Peyer's patch (tissue), 4 donors: ENCODE results near the gene SAE1. TPM values are rescaled to one million over a fixed set of nuclear protein-coding genes. Genes with fewer than 3 reads are reported as not detected.
"Not testable (repeated sequence)": the region's sequence is repeated elsewhere in the genome, so short reads cannot be mapped to it uniquely, and the experiment has no call there.

Experiments used
- DNase-seq, 3 donors: peaks; one replicate each; pipeline ENCODE4 v3.0.0-alpha.2; 2017 to 2019
- H3K27ac ChIP-seq, 4 donors: fragments of 200-600 bp; sonication (generic); one replicate each; pipeline ENCODE4 v1.5.1; 2016 to 2019
- H3K27me3 ChIP-seq, 2 donors: fragments of 200-600 bp; sonication (generic); one replicate each; pipeline ENCODE4 v1.5.1; 2019
- H3K36me3 ChIP-seq, 3 donors: fragments of 200-600 bp; sonication (generic); one replicate each; pipeline ENCODE4 v1.5.1; 2016 to 2019
- H3K4me1 ChIP-seq, 4 donors: fragments of 200-600 bp; sonication (generic); one replicate each; pipeline ENCODE4 v1.5.1; 2016 to 2019
- H3K4me3 ChIP-seq, 4 donors: fragments of 200-600 bp; sonication (generic); 1 replicate in 3 of 4; 2 replicates in 1 of 4; pipeline ENCODE4 v1.5.1; 2016 to 2019; ENCODE audit warnings: mild to moderate bottlenecking in 1 of 4
- H3K9me3 ChIP-seq, 4 donors: fragments of 200-600 bp; sonication (generic); one replicate each; pipeline ENCODE4 v1.5.1; 2016 to 2019; ENCODE audit warnings: mild to moderate bottlenecking in 1 of 4
- CTCF ChIP-seq, 6 experiments: fragments of 450-650 bp in 4 of 6; fragments of 200-600 bp in 2 of 6; sonication (generic) in 1 of 6; IDR thresholded peaks; one replicate each; pipeline ENCODE4 v1.5.1; 2017 to 2019; ENCODE audit warnings: antibody characterized with exemption in 6 of 6, mild to moderate bottlenecking in 3 of 6, moderate library complexity in 1 of 6
- POLR2A ChIP-seq, 2 donors: fragments of 450-650 bp; IDR thresholded peaks; one replicate each; pipeline ENCODE4 v1.5.1; 2017; ENCODE audit warnings: antibody characterized with exemption in 2 of 2, mild to moderate bottlenecking in 2 of 2, moderate library complexity in 2 of 2
- total RNA-seq, 4 donors: library from RNA; depleted of rRNA; stranded (reverse); fragments of >200 nt; gene quantifications; one replicate each; pipeline ENCODE4 v1.1.0, GENCODE V29; 2016

Gene SAE1
- total RNA-seq, 4 donors from 2014 or later = 35.9 to 73.4 (median 40.3) TPM

DNA sequence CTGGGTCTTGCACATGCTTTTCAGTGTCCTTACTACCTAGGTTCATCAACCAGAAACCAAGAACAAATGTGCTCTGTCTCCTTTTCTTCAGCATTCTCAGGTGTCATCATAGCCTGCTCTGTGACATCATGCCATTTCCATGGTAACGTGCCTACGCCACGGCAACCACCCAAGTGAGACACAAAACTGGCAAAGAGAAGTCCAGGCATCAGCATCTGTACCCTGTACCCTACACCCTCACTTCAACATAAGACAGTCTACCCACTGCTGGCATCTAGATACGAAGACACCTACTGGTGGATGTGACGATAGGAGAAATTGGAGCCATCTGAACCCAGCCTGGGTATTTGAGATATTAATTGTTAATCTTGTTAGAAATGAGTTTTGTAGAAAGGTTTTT, 30.3 kb upstream of the SAE1 start:
- Histone ChIP-seq H3K27ac (no peak overlapping the region), H3K36me3 (no peaks in the 10 kb centered on the region), H3K4me3 (no peak overlapping the region), H3K4me1 (peaks cover 0 to 55% (median 6%) of the 10 kb centered on the region in 4 donors), H3K9me3 (no peaks in the 10 kb centered on the region), H3K27me3 (no peaks in the 10 kb centered on the region)
- DNase-seq = no peak
- TF ChIP-seq POLR2A (IDR thresholded peaks at IDR 0.05) (no peak), CTCF (IDR thresholded peaks at IDR 0.05) (no peak)

DNA sequence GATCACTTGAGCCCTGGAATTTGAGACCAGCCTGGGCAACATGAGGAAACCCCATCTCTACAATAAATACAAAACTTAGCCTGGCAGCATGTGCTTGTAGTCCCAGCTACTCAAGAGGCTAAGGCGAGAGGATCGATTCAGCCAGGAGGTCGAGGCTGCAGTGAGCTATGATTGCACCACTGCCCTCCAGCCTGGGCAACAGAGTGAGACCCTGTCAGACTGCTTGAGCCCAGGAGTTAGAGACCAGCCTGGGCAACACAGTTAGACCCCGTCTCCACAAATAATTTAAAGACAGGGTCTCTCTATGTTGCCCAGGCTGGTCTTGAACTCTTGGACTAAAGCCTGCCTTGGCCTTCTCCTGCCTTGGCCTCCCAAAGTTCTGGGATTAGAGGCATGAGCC, 29.5 kb upstream of the SAE1 start:
- not testable (repeated sequence) for H3K27ac ChIP-seq, DNase-seq
- H3K4me1 ChIP-seq = peaks cover 0 to 55% (median 2%) of the 10 kb centered on the region in 4 donors

DNA sequence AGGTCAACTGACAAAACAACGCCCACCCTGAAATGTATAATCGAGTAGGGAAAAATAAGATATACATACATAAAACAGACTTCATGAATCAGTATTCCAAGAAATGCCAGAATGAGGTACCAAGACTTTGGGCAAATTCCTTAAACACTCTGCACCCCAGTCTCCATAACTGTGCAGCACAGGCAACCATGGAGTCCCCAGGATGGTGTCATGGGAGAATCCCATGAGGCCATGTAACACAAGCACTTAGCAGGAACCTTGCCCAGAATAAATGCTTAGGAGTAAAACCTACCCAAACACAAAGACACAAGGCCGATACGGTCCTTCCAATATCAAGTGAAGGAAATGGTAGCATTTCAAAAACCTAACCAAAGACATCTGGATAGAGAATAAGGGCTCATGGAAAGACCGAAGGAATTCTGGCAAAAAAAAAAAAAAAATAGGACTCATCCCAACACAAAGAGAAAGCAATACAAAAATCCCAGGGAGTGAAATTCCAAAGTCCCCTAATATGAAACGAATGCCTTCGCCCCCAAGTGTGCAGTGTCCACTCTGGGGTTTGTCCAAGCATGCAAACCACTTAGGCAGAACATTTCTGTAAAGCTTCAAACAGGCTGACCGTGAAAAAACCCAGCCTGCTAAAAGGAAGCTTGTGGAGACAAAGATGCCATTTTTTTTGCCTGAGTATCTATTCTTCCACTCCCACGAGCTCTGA, 28.1 kb upstream of the SAE1 start:
- H3K27me3 ChIP-seq = no peaks in the 10 kb centered on the region
- DNase-seq = no peak
- no peak overlapping the region for H3K27ac ChIP-seq
- H3K4me1 ChIP-seq = peaks cover 0 to 58% (median 5%) of the 10 kb centered on the region in 4 donors
- TF ChIP-seq POLR2A (IDR thresholded peaks at IDR 0.05) (no peak), CTCF (IDR thresholded peaks at IDR 0.05) (no peak)
- no peaks in the 10 kb centered on the region for H3K36me3 ChIP-seq
- H3K4me3 ChIP-seq = no peak overlapping the region
- no peaks in the 10 kb centered on the region for H3K9me3 ChIP-seq

More for the DNA sequence above, 29.5 kb upstream of the SAE1 start:
- not testable (repeated sequence) for H3K4me3 ChIP-seq, H3K9me3 ChIP-seq, H3K27me3 ChIP-seq, H3K36me3 ChIP-seq

DNA sequence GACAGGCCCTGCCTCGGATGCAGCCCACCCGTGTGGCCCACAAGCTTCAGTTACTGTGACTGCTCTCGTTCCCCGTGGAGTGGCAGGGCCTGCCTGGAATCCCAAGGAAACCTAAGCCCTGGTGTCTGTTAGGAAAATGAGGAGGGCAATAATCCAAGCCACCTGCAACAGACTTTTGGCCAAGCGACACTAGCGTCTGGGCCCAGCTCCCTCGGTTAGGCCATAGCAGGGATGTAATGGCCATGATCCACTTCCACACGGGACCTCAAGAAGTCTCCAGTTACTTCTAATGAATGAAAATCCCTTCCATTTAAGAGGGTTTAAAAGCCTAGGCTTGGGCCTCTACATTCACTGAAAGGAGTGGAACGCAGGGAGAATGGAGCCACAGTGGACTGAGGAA, 26.0 kb upstream of the SAE1 start:
- Histone ChIP-seq H3K36me3 (no peaks in the 10 kb centered on the region), H3K9me3 (no peaks in the 10 kb centered on the region), H3K27ac (no peak overlapping the region), H3K27me3 (no peaks in the 10 kb centered on the region), H3K4me1 (peaks cover 0 to 64% (median 13%) of the 10 kb centered on the region in 4 donors), H3K4me3 (no peak overlapping the region)
- no peak for DNase-seq
- TF ChIP-seq POLR2A (IDR thresholded peaks at IDR 0.05) (no peak), CTCF (IDR thresholded peaks at IDR 0.05) (no peak)

GRCh38 chr19:47105874-47106273, 24.8 kb upstream of the SAE1 start:
- no peak for TF ChIP-seq POLR2A (IDR thresholded peaks at IDR 0.05)
- TF ChIP-seq CTCF (IDR thresholded peaks at IDR 0.05) = no peak
- no peaks in the 10 kb centered on the region for H3K9me3 ChIP-seq
- peak overlapping the region in 3 of 4 donors; percentile 89 to 99 (median 98) for H3K27ac ChIP-seq
- DNase-seq = no peak
- H3K36me3 ChIP-seq = no peaks in the 10 kb centered on the region
- H3K4me1 ChIP-seq = peaks cover 0 to 71% (median 14%) of the 10 kb centered on the region in 4 donors
- H3K4me3 ChIP-seq = no peak overlapping the region
- H3K27me3 ChIP-seq = no peaks in the 10 kb centered on the region

- TF ChIP-seq POLR2A (IDR thresholded peaks at IDR 0.05) (no peak), CTCF (IDR thresholded peaks at IDR 0.05) (no peak)
- H3K9me3 ChIP-seq = no peaks in the 10 kb centered on the region
- H3K27ac ChIP-seq = peak overlapping the region; percentile 89 to 99 (median 98)
- no peak overlapping the region for H3K4me3 ChIP-seq
- H3K4me1 ChIP-seq = peaks cover 0 to 71% (median 14%) of the 10 kb centered on the region in 4 donors
- H3K27me3 ChIP-seq = no peaks in the 10 kb centered on the region
- no peaks in the 10 kb centered on the region for H3K36me3 ChIP-seq
- no peak for DNase-seq
These were observed 23.8 kb upstream of the SAE1 start for GRCh38 chr19:47106821-47107201.
